ENCODE measurements around the gene ALPL. TPM values are rescaled to one million over a fixed set of nuclear protein-coding genes. Genes with fewer than 3 reads are reported as not detected.

The ALPL gene
- total RNA-seq, 1 experiment from 2014 or later = 84.8 TPM

DNA sequence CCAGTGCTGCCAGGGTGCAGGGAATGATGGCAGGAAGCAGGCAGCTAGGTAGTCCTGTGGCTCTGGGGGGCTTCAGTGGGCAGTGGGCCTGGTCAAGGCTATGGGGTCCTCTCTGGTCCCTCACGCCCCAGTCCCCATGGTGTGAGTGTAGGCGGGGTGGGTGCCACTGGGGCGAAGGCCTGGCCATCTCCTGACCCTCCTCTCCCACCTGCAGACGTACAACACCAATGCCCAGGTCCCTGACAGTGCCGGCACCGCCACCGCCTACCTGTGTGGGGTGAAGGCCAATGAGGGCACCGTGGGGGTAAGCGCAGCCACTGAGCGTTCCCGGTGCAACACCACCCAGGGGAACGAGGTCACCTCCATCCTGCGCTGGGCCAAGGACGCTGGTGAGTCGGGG lies 53.7 kb downstream of the ALPL start:
- no peak for DNase-seq
- no peak overlapping the region for H2BK120ac ChIP-seq (ENCODE audit: low read depth, low read length, poor library complexity, severe bottlenecking)
- H3K27me3 ChIP-seq (ENCODE audit: insufficient read depth, low read length) = no peaks in the 10 kb centered on the region
- no peak overlapping the region for H3K18ac ChIP-seq (ENCODE audit: insufficient read length, low read depth, low read length)
- H3K9me3 ChIP-seq (ENCODE audit: control insufficient read depth, low read depth, low read length) = no peaks in the 10 kb centered on the region
- H3K79me1 ChIP-seq (ENCODE audit: insufficient read depth, low read depth, low read length, poor library complexity, severe bottlenecking) = no peaks in the 10 kb centered on the region
- no peaks in the 10 kb centered on the region for H3K23me2 ChIP-seq (ENCODE audit: insufficient read length, low read depth, low read length, poor library complexity, severe bottlenecking)
- peaks cover 0 to 2% of the 10 kb centered on the region in 2 experiments; a peak in 1 of 4 replicates for H3K4me1 Mint-ChIP-seq
- H3K27ac ChIP-seq (ENCODE audit: insufficient read length, low read depth, low read length) = no peak overlapping the region
- TF ChIP-seq, protein P1, sequence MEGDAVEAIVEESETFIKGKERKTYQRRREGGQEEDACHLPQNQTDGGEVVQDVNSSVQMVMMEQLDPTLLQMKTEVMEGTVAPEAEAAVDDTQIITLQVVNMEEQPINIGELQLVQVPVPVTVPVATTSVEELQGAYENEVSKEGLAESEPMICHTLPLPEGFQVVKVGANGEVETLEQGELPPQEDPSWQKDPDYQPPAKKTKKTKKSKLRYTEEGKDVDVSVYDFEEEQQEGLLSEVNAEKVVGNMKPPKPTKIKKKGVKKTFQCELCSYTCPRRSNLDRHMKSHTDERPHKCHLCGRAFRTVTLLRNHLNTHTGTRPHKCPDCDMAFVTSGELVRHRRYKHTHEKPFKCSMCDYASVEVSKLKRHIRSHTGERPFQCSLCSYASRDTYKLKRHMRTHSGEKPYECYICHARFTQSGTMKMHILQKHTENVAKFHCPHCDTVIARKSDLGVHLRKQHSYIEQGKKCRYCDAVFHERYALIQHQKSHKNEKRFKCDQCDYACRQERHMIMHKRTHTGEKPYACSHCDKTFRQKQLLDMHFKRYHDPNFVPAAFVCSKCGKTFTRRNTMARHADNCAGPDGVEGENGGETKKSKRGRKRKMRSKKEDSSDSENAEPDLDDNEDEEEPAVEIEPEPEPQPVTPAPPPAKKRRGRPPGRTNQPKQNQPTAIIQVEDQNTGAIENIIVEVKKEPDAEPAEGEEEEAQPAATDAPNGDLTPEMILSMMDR (conservative IDR thresholded peaks at IDR 0.05) = no peak
- no peak overlapping the region for H2BK12ac ChIP-seq (ENCODE audit: insufficient read length, low read depth, low read length)
- H3K56ac ChIP-seq (ENCODE audit: insufficient read length, low read depth, low read length) = no peak overlapping the region
- H2BK20ac ChIP-seq (ENCODE audit: low read depth, low read length, poor library complexity, severe bottlenecking) = no peak overlapping the region
- no peak overlapping the region for H2BK15ac ChIP-seq (ENCODE audit: low read depth, low read length)
- H3K79me2 ChIP-seq (ENCODE audit: insufficient read depth, low read length) = no peaks in the 10 kb centered on the region
- H2AK5ac ChIP-seq (ENCODE audit: insufficient read length, low read length) = no peak overlapping the region
- H3K4me2 ChIP-seq (ENCODE audit: insufficient read depth, insufficient read length, low read length) = no peak overlapping the region
- no peaks in the 10 kb centered on the region; the same call in 1 of the 2 replicates for H3K27me3 Mint-ChIP-seq (ENCODE audit: low read depth)
- H3K4me3 Mint-ChIP-seq = no peak overlapping the region
- no peak overlapping the region for H3K9ac ChIP-seq (ENCODE audit: extremely low read depth, insufficient read length, low read length)
- H2AFZ ChIP-seq (ENCODE audit: low read length) = no peak overlapping the region
- H3K9me3 Mint-ChIP-seq = no peaks in the 10 kb centered on the region
- H3K4me1 ChIP-seq (ENCODE audit: insufficient read depth, low read length) = no peaks in the 10 kb centered on the region
- H2BK5ac ChIP-seq (ENCODE audit: insufficient read length, low read length) = no peak overlapping the region
- no peak overlapping the region for H3K14ac ChIP-seq (ENCODE audit: insufficient read depth, low read length)
- no peak overlapping the region for H3K27ac Mint-ChIP-seq
- H3K36me3 Mint-ChIP-seq (ENCODE audit: insufficient read depth in 1 of 3, low read depth in 3 of 3) = peaks cover 0 to 20% (median 1%) of the 10 kb centered on the region in 3 experiments; a peak in 4 of 7 replicates
- no peak overlapping the region for H3T11ph ChIP-seq (ENCODE audit: low read length)
- H4K8ac ChIP-seq (replicated peaks; ENCODE audit: insufficient read length, low read depth, low read length) = no peak overlapping the region
- no peak overlapping the region for H4K91ac ChIP-seq (ENCODE audit: insufficient read length, low read depth, low read length)
- no peak overlapping the region for H4K5ac ChIP-seq (ENCODE audit: insufficient read length, low read depth, low read length)
- H4K20me1 ChIP-seq (ENCODE audit: control insufficient read depth, insufficient read depth, insufficient read length) = no peaks in the 10 kb centered on the region
- H3K4ac ChIP-seq (ENCODE audit: low read depth, low read length) = no peak overlapping the region
- no peak overlapping the region for H3K23ac ChIP-seq (ENCODE audit: insufficient read length, low read depth, low read length)
- no CpG with 5 or more reads among the region's 15 CpGs for whole genome bisulfite sequencing (ENCODE audit: extremely low coverage, insufficient read length, low lambda C conversion rate)
